GM10266 (cell line): Measurements from ENCODE around the gene CLCN6.
A peak's percentile ranks its signal among the peaks of the same experiment; 100 is the strongest.

ENCODE experiments used
- DNase-seq: peaks from one replicate; pipeline ENCODE4 v3.0.0; 2012; ENCODE audit errors: extremely low spot score
- TF ChIP-seq, protein P1 (sequence below): IDR thresholded peaks from 2 replicates; pipeline ENCODE4 v1.5.1; 2012; ENCODE audit warnings: mild to moderate bottlenecking, low read depth; ENCODE audit not compliant: control insufficient read depth, insufficient read depth; ENCODE audit errors: missing control alignments

The CLCN6 gene

DNA sequence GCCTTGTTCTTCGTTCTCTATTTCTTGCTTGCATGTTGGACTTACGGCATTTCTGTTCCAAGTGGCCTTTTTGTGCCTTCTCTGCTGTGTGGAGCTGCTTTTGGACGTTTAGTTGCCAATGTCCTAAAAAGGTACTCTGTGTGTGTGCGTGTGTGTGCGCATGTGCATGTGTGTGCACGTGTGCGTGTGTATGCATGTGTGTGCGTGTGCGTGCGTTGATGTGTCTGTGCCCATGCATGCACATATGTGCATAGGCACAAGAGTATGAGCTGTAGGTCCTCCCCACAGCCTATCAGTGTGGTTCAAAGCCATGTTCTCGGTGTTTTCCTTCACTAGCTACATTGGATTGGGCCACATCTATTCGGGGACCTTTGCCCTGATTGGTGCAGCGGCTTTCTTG lies 27.9 kb downstream of the CLCN6 start:
- TF ChIP-seq, protein P1, sequence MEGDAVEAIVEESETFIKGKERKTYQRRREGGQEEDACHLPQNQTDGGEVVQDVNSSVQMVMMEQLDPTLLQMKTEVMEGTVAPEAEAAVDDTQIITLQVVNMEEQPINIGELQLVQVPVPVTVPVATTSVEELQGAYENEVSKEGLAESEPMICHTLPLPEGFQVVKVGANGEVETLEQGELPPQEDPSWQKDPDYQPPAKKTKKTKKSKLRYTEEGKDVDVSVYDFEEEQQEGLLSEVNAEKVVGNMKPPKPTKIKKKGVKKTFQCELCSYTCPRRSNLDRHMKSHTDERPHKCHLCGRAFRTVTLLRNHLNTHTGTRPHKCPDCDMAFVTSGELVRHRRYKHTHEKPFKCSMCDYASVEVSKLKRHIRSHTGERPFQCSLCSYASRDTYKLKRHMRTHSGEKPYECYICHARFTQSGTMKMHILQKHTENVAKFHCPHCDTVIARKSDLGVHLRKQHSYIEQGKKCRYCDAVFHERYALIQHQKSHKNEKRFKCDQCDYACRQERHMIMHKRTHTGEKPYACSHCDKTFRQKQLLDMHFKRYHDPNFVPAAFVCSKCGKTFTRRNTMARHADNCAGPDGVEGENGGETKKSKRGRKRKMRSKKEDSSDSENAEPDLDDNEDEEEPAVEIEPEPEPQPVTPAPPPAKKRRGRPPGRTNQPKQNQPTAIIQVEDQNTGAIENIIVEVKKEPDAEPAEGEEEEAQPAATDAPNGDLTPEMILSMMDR: no peak
- DNase-seq: no peak

DNA sequence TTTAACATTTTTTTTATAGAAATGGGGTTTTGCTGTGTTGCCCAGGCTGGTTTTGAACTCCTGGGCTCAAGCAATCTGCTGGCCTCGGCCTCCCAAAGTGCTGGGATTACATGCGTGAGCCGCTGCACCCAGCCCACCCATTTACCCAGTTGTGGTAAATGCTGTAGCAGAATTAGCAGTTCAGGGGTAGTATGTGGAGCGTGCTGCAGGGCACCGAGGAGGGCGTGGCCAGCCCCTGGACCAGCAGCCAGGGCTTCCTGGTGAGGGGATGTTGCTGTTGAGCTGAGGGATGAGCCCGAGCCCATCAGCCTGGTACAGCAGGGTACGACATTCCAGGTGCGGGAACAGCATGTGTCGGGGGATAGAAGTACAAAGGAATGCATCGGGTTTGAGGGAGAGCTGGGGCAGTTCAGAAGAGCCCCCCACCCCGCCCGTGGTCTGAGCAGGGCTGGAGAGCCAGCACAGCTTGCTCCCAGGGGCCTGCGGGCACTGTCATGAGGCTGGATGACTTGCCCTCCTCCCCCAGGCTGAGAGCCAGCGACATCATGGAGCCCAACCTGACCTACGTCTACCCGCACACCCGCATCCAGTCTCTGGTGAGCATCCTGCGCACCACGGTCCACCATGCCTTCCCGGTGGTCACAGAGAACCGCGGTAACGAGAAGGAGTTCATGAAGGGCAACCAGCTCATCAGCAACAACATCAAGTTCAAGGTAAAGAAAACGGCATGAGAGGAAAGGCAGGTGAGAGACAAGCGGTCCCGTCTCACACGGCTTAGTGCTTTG lies 29.6 kb downstream of the CLCN6 start:
- TF ChIP-seq, protein P1: no peak
- no peak for DNase-seq

DNA sequence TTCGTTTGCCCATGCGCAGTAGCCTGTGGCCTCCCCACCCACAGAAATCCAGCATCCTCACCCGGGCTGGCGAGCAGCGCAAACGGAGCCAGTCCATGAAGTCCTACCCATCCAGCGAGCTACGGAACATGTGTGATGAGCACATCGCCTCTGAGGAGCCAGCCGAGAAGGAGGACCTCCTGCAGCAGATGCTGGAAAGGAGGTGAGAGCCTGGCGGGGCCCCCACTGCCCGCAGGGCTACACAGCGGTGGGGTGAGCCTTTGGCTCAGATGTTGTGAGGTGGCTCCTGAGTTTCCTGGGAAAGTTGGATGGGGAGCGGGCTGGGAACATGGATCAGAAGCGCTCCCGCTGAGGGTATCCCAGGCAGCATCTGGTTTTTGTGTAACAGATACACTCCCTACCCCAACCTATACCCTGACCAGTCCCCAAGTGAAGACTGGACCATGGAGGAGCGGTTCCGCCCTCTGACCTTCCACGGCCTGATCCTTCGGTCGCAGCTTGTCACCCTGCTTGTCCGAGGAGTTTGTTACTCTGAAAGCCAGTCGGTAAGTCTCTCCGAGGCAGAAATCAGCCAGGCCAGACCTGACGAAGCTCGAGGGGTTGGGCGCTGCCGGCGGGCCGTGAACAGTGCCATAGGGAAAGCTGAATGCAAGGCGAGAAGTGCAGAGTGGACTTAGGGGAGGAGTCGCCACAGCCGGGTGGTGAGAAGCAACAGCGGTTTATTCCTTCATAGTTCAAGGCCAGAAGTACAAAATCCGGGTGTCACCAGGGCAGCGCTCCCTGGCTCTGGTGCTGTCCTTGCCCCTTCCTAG lies 31.2 kb downstream of the CLCN6 start:
- TF ChIP-seq, protein P1: no peak
- no peak for DNase-seq

DNA sequence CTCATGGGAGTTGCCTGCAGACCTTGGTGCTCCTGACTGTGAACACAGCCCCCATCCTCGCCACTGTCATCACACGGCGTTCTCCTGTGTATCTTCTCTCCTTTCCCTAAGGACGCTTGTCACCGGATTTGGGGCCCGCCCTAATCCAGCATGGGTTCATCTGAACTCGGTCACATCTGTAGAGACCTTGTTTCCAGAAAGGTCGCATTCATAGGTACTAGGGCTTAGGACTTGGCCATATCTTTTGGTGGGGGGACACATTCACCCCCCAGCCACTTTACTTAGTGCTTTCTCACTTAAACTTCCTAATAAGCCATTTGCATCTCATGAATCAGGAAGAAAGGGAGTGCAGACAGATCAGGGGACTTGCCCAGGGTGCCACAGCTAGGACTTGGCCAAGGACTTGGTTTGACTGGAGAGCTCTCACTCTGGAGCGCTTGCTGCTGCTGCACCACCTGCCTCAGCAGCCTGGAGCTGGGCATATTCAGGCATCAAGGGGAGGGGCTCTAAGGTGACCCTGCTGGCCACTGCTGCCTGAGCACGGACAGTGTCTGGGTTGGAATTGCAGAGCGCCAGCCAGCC lies 31.9 kb downstream of the CLCN6 start:
- TF ChIP-seq, protein P1: no peak
- DNase-seq: no peak

DNA sequence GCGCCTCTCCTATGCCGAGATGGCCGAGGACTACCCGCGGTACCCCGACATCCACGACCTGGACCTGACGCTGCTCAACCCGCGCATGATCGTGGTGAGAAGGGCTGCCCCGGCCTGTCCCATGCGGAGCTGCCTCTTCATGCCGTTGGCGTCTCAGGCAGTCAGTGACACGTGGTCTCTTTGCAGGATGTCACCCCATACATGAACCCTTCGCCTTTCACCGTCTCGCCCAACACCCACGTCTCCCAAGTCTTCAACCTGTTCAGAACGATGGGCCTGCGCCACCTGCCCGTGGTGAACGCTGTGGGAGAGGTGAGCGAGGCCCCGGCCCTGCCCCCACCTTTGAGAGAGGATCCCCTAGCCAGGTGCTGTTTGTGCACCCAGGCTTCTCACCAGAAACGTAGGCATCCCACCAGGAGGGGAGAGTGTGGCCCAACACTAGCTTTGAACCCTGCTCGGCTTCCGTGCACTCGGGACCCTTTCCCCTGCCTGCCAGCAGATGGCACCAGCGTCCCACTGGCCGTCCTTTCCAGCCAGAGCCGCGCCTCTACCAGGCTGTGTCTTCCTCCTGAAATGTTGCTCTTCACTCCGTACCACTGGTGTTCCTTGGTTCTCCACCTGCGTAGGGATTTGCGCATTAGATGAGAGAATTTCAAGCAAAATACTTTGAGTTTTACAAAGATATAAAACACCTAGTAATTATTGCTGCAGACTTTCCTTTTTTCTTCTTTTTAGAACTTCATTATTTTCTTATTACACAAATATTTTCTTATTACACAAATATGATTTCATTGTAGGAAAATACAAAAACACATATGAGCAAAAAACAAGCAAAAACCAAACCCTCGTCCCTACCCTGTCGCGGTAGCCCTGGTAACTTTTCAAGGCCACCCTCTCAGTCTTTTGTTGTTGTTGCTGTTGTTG lies 32.6 kb downstream of the CLCN6 start:
- TF ChIP-seq, protein P1: peak; percentile 90
- peak; percentile 84 for DNase-seq

DNA sequence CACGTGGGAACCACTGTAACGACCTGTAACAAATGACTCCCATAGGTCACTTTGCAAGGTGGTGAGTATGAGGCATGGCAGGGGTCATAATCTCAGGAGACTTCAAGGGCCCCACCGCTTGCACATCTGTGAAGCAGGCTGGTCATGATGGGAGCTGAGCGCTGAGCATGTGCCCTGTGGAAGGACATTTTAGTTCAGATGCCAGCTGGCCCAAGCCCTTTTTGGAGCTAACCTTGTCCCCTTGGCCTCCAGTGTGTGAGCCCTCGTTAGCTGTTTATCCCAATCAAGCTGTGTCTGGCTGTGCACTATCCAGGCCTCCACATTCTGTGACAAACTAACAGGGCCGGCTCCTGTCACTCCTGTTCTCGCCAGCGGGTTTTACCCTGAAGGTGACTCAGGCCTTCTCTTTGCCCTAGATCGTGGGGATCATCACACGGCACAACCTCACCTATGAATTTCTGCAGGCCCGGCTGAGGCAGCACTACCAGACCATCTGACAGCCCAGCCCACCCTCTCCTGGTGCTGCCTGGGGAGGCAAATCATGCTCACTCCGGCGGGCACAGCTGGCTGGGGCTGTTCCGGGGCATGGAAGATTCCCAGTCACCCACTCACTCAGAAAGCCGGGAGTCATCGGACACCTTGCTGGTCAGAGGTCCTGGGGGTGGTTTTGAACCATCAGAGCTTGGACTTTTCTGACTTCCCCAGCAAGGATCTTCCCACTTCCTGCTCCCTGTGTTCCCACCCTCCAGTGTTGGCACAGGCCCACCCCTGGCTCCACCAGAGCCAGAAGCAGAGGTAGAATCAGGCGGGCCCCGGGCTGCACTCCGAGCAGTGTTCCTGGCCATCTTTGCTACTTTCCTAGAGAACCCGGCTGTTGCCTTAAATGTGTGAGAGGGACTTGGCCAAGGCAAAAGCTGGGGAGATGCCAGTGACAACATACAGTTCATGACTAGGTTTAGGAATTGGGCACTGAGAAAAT lies 34.0 kb downstream of the CLCN6 start:
- DNase-seq: no peak
- TF ChIP-seq, protein P1: no peak
